Measurements from ENCODE around the gene NTM.

NTM gene

GRCh38 chr11:131391176-131391575, 20.8 kb downstream of the NTM start:
- H3K27ac ChIP-seq, result no peak overlapping the region
- TF ChIP-seq ZFX (IDR thresholded peaks at IDR 0.05), result no peak
- no peak for TF ChIP-seq CTCF (conservative IDR thresholded peaks at IDR 0.05)

- no peak overlapping the region for H3K27ac ChIP-seq
- no peak; the same call in 1 of the 2 replicates for TF ChIP-seq CTCF (conservative IDR thresholded peaks at IDR 0.05)
- TF ChIP-seq ZFX (IDR thresholded peaks at IDR 0.05), result no peak
Measured at GRCh38 chr11:131392528-131393255, 22.3 kb downstream of the NTM start.

- no peak for TF ChIP-seq CTCF (conservative IDR thresholded peaks at IDR 0.05)
- TF ChIP-seq ZFX (IDR thresholded peaks at IDR 0.05), result no peak
- H3K27ac ChIP-seq, result no peak overlapping the region
Measured at GRCh38 chr11:131393691-131394090, 23.3 kb downstream of the NTM start.

- H3K27ac ChIP-seq, result no peak overlapping the region
- TF ChIP-seq CTCF (conservative IDR thresholded peaks at IDR 0.05), result no peak
- TF ChIP-seq ZFX (IDR thresholded peaks at IDR 0.05), result no peak
Measured at GRCh38 chr11:131397675-131398074, 27.3 kb downstream of the NTM start.

GRCh38 chr11:131402040-131402439, 31.6 kb downstream of the NTM start:
- TF ChIP-seq ZFX (IDR thresholded peaks at IDR 0.05) (no peak), CTCF (conservative IDR thresholded peaks at IDR 0.05) (no peak)
- H3K27ac ChIP-seq, result no peak overlapping the region

- no peak overlapping the region for H3K27ac ChIP-seq
- TF ChIP-seq ZFX (IDR thresholded peaks at IDR 0.05) (no peak), CTCF (conservative IDR thresholded peaks at IDR 0.05) (no peak)
Measured at GRCh38 chr11:131404010-131404409, 33.6 kb downstream of the NTM start.

- peak; percentile 94 for TF ChIP-seq CTCF (conservative IDR thresholded peaks at IDR 0.05)
- TF ChIP-seq ZFX (IDR thresholded peaks at IDR 0.05), result no peak
- no peak overlapping the region for H3K27ac ChIP-seq
Measured at GRCh38 chr11:131408025-131408640, 37.7 kb downstream of the NTM start.

All from C4-2B (cell line).